ENCODE results near the gene LRP5.

The LRP5 gene

GRCh38 chr11:68380786-68381622 is 68.6 kb downstream of the LRP5 start:
- Histone ChIP-seq H3F3A (ENCODE audit: low read depth) (no peaks in the 10 kb centered on the region), H3K79me2 (ENCODE audit: insufficient read depth, low read length) (peaks cover 9% of the 10 kb centered on the region; the same call in 1 of the 2 replicates), H3K4me2 (ENCODE audit: low read depth, low read length, poor library complexity, severe bottlenecking) (no peak overlapping the region), H3K9me3 (ENCODE audit: insufficient read depth, low read depth, low read length) (no peaks in the 10 kb centered on the region), H3K9me2 (replicated peaks; ENCODE audit: low read depth, low read length) (no peaks in the 10 kb centered on the region), H2AFZ (ENCODE audit: low read length) (no peak overlapping the region), H3K4me1 (ENCODE audit: insufficient read depth, low read length, poor library complexity, severe bottlenecking) (no peaks in the 10 kb centered on the region), H3K9ac (ENCODE audit: low read depth, low read length, poor library complexity, severe bottlenecking) (no peak overlapping the region), H3K4me3 (ENCODE audit: low read length, poor library complexity, severe bottlenecking) (no peak overlapping the region), H4K20me1 (ENCODE audit: insufficient read depth, low read length, poor library complexity, severe bottlenecking) (peaks cover 9% of the 10 kb centered on the region), H3K27me3 (ENCODE audit: insufficient read depth, low read length, poor library complexity, severe bottlenecking) (no peaks in the 10 kb centered on the region), H3K36me3 (ENCODE audit: insufficient read depth, low read length) (peaks cover 8% of the 10 kb centered on the region; the same call in 1 of the 2 replicates)
- TF ChIP-seq CTCF (conservative IDR thresholded peaks at IDR 0.05; ENCODE audit: low read length), result no peak
- TF ChIP-seq EZH2phosphoT487 (IDR thresholded peaks at IDR 0.05; ENCODE audit: borderline replicate concordance), result no peak

GRCh38 chr11:68381716-68382115 is 69.3 kb downstream of the LRP5 start:
- no peak overlapping the region for H3K4me3 ChIP-seq (ENCODE audit: low read length, poor library complexity, severe bottlenecking)
- no peaks in the 10 kb centered on the region for H3K4me1 ChIP-seq (ENCODE audit: insufficient read depth, low read length, poor library complexity, severe bottlenecking)
- no peaks in the 10 kb centered on the region for H3K9me2 ChIP-seq (replicated peaks; ENCODE audit: low read depth, low read length)
- peaks cover 12% of the 10 kb centered on the region; the same call in 1 of the 2 replicates for H3K36me3 ChIP-seq (ENCODE audit: insufficient read depth, low read length)
- H4K20me1 ChIP-seq (ENCODE audit: insufficient read depth, low read length, poor library complexity, severe bottlenecking), result peaks cover 9% of the 10 kb centered on the region
- no peak overlapping the region for H3K4me2 ChIP-seq (ENCODE audit: low read depth, low read length, poor library complexity, severe bottlenecking)
- H3K79me2 ChIP-seq (ENCODE audit: insufficient read depth, low read length), result peaks cover 9% of the 10 kb centered on the region; the same call in 1 of the 2 replicates
- no peak overlapping the region for H2AFZ ChIP-seq (ENCODE audit: low read length)
- no peaks in the 10 kb centered on the region for H3K9me3 ChIP-seq (ENCODE audit: insufficient read depth, low read depth, low read length)
- H3K27me3 ChIP-seq (ENCODE audit: insufficient read depth, low read length, poor library complexity, severe bottlenecking), result no peaks in the 10 kb centered on the region
- H3F3A ChIP-seq (ENCODE audit: low read depth), result no peaks in the 10 kb centered on the region
- TF ChIP-seq EZH2phosphoT487 (IDR thresholded peaks at IDR 0.05; ENCODE audit: borderline replicate concordance) (no peak), CTCF (conservative IDR thresholded peaks at IDR 0.05; ENCODE audit: low read length) (no peak)
- no peak overlapping the region for H3K9ac ChIP-seq (ENCODE audit: low read depth, low read length, poor library complexity, severe bottlenecking)

- H3K9me3 ChIP-seq (ENCODE audit: insufficient read depth, low read depth, low read length), result no peaks in the 10 kb centered on the region
- H4K20me1 ChIP-seq (ENCODE audit: insufficient read depth, low read length, poor library complexity, severe bottlenecking), result peaks cover 7% of the 10 kb centered on the region
- H3K36me3 ChIP-seq (ENCODE audit: insufficient read depth, low read length), result peaks cover 17% of the 10 kb centered on the region; the same call in 1 of the 2 replicates
- H3K4me1 ChIP-seq (ENCODE audit: insufficient read depth, low read length, poor library complexity, severe bottlenecking), result no peaks in the 10 kb centered on the region
- H3K9me2 ChIP-seq (replicated peaks; ENCODE audit: low read depth, low read length), result no peaks in the 10 kb centered on the region
- peaks cover 9% of the 10 kb centered on the region; the same call in 1 of the 2 replicates for H3K79me2 ChIP-seq (ENCODE audit: insufficient read depth, low read length)
- H3K4me3 ChIP-seq (ENCODE audit: low read length, poor library complexity, severe bottlenecking), result no peak overlapping the region
- TF ChIP-seq EZH2phosphoT487 (IDR thresholded peaks at IDR 0.05; ENCODE audit: borderline replicate concordance), result no peak
- TF ChIP-seq CTCF (conservative IDR thresholded peaks at IDR 0.05; ENCODE audit: low read length), result no peak
- H3K4me2 ChIP-seq (ENCODE audit: low read depth, low read length, poor library complexity, severe bottlenecking), result no peak overlapping the region
- no peak overlapping the region for H2AFZ ChIP-seq (ENCODE audit: low read length)
- no peak overlapping the region for H3K9ac ChIP-seq (ENCODE audit: low read depth, low read length, poor library complexity, severe bottlenecking)
- no peaks in the 10 kb centered on the region for H3K27me3 ChIP-seq (ENCODE audit: insufficient read depth, low read length, poor library complexity, severe bottlenecking)
- H3F3A ChIP-seq (ENCODE audit: low read depth), result no peaks in the 10 kb centered on the region
Measured at GRCh38 chr11:68382358-68382998, 70.1 kb downstream of the LRP5 start.

All from Loucy (cell line).